ENCODE data around the gene TTC22.

Gene TTC22

GRCh38 chr1:54816951-54817350, 15.8 kb upstream of the TTC22 start:
- no peak for DNase-seq (ENCODE audit: extremely low read depth, low read depth)
- no peak for TF ChIP-seq CTCF (IDR thresholded peaks at IDR 0.05; ENCODE audit: low read depth, low read length)

- no peak for DNase-seq (ENCODE audit: extremely low read depth, low read depth)
- no peak for TF ChIP-seq CTCF (IDR thresholded peaks at IDR 0.05; ENCODE audit: low read depth, low read length)
These were observed 15.0 kb upstream of the TTC22 start for GRCh38 chr1:54816130-54816529.

- DNase-seq (ENCODE audit: extremely low read depth, low read depth) = no peak
- no peak for TF ChIP-seq CTCF (IDR thresholded peaks at IDR 0.05; ENCODE audit: low read depth, low read length)
These were observed 14.2 kb upstream of the TTC22 start for GRCh38 chr1:54815086-54815876.

- TF ChIP-seq CTCF (IDR thresholded peaks at IDR 0.05; ENCODE audit: low read depth, low read length) = no peak
- DNase-seq (ENCODE audit: extremely low read depth, low read depth) = no peak
These were observed 13.4 kb upstream of the TTC22 start for GRCh38 chr1:54814571-54814970.

GRCh38 chr1:54814126-54814498, 13.0 kb upstream of the TTC22 start:
- TF ChIP-seq CTCF (IDR thresholded peaks at IDR 0.05; ENCODE audit: low read depth, low read length) = no peak
- DNase-seq (ENCODE audit: extremely low read depth, low read depth) = no peak

- DNase-seq (ENCODE audit: extremely low read depth, low read depth) = no peak
- no peak for TF ChIP-seq CTCF (IDR thresholded peaks at IDR 0.05; ENCODE audit: low read depth, low read length)
These were observed 12.5 kb upstream of the TTC22 start for GRCh38 chr1:54813485-54814125.

- DNase-seq (ENCODE audit: extremely low read depth, low read depth) = no peak
- no peak for TF ChIP-seq CTCF (IDR thresholded peaks at IDR 0.05; ENCODE audit: low read depth, low read length)
These were observed 11.8 kb upstream of the TTC22 start for GRCh38 chr1:54812801-54813484.

Measured in AG09319 (cell line).